Right cardiac atrium (tissue), 5 donors: Measurements from ENCODE around the gene OR1I1. TPM values are rescaled to one million over a fixed set of nuclear protein-coding genes. Genes with fewer than 3 reads are reported as not detected.
"Not testable (repeated sequence)": the region's sequence is repeated elsewhere in the genome, so short reads cannot be mapped to it uniquely, and the experiment has no call there.

Experiments
- ATAC-seq, 2 donors: fragments of 200-7000 bp; cut with Tn5 transposase; one replicate each; pipeline versions ENCODE4 v1.8.0 to v1.9.1; 2020; ENCODE audit warnings: moderate library complexity in 2 of 2, mild to moderate bottlenecking in 1 of 2
- DNase-seq, 3 donors: peaks; one replicate each; pipeline ENCODE4 v3.0.0-alpha.2; 2020
- H3K27ac ChIP-seq: one replicate; pipeline ENCODE4 v1.5.1; 2013; ENCODE audit warnings: mild to moderate bottlenecking, low read length, control low read depth, moderate library complexity
- H3K27me3 ChIP-seq: one replicate; pipeline ENCODE4 v1.6.1; 2013; ENCODE audit not compliant: control insufficient read depth, insufficient read depth
- H3K4me1 ChIP-seq: one replicate; pipeline ENCODE4 v1.6.1; 2013; ENCODE audit warnings: low read length; ENCODE audit not compliant: control insufficient read depth, insufficient read depth
- H3K4me3 ChIP-seq: one replicate; pipeline ENCODE4 v1.5.1; 2013; ENCODE audit warnings: low read length, control low read depth
- H3K9me3 ChIP-seq: one replicate; pipeline ENCODE4 v1.6.1; 2013; ENCODE audit warnings: low read length; ENCODE audit not compliant: control insufficient read depth
- WGBS: extraction: QIAGEN DNeasy Blood & Tissue Kit; methylation state at CpG from one replicate; pipeline ENCODE4 v1.1.7; 2013; 5-methylcytosine and 5-hydroxymethylcytosine counted together
- intact Hi-C, 4 donors: fragments of 100-400 bp; cut with DNase I; formaldehyde crosslinking; loops; one replicate each; pipeline versions ENCODE4 v1.11.0 to v1.14.0; 2022 to 2023
- polyA plus RNA-seq: library from polyadenylated mRNA; stranded (reverse); fragments of 200-250 nt; gene quantifications from one replicate; pipeline ENCODE4 v1.2.3, GENCODE V29; 2013
- total RNA-seq, 4 donors: library from RNA; stranded (reverse); fragmentation: NEBNext Ultra II Directional; extraction: Animal tissue kit (Norgen Biotek cat#: 25700); gene quantifications; one replicate each; pipeline ENCODE4 v1.2.1, GENCODE V29; 2021
- donor health status: healthy with polysubstance abuse.
- donor health status: DM: no; HTN: yes; CAD: no.
- donor health status: DM: no; HTN: no; CAD: no.
- donor health status: DM: no; HTN: yes; CAD: no; lungs with severe emphysema.
- donor health status: DM: yes; HTN: yes; CAD: no.

OR1I1 gene
- total and polyA plus RNA-seq, 5 donors, result not detected

DNA sequence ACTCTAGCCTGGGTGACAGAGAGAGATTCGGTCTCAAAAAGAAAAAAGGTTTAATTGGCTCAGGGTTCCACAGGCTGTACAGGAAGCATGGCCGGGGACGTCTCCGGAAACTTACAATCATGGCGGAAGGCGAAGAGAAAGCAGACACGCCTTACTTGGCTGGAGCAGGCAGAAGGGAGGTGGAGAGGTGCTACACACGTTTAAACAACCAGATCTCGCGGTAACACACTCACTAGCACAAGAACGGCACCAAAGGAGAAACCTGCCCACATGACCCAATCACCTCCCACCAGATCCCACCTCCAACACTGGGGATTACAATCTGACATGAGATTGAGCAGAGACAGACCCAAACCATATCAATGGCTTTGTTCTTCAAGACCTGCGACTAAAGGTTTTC lies 20.0 kb upstream of the OR1I1 start:
- H3K9me3 ChIP-seq, result no peaks in the 10 kb centered on the region
- 81% methylated on average over 12 of the region's 12 CpGs for WGBS
- DNase-seq (no peak), ATAC-seq (no peak)
- no peaks in the 10 kb centered on the region for H3K4me1 ChIP-seq
- H3K27me3 ChIP-seq, result no peaks in the 10 kb centered on the region
- intact Hi-C loops, result no loop called here
- H3K27ac ChIP-seq, result no peak overlapping the region
- no peak overlapping the region for H3K4me3 ChIP-seq

DNA sequence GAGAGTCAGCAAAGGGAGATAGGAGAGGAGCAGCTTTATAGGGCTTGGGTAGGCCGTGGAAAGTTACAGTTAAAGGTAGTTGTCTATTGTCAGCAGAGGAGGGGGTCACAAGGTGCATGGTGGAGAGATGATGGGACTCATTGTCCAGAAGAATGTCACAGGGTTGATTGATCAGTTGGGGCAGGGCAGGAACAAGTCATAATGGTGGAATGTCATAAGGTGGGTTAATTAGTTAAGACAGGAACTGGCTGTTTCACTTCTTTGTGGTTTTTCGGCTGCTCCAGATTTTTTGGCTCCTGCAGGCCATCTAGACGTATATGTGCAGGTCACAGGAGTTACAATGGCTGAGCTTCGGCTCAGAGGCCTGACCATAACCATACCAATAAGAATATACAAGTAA lies 11.6 kb upstream of the OR1I1 start:
- not testable (repeated sequence) for H3K4me1 ChIP-seq, ATAC-seq
- 54% methylated on average over 4 of the region's 4 CpGs for WGBS

GRCh38 chr19:15072930-15073647 lies 8.9 kb upstream of the OR1I1 start:
- Histone ChIP-seq H3K27ac (no peak overlapping the region), H3K4me3 (no peak overlapping the region), H3K4me1 (no peaks in the 10 kb centered on the region), H3K27me3 (no peaks in the 10 kb centered on the region), H3K9me3 (no peaks in the 10 kb centered on the region)
- DNase-seq (no peak), ATAC-seq (no peak)
- intact Hi-C loops, result no loop called here
- 64% methylated on average over 23 of the region's 23 CpGs for whole genome bisulfite sequencing

More for the DNA sequence above, 11.6 kb upstream of the OR1I1 start:
- H3K27me3 ChIP-seq, DNase-seq, intact Hi-C loops, H3K27ac ChIP-seq, H3K9me3 ChIP-seq, H3K4me3 ChIP-seq: not testable (repeated sequence)

- Histone ChIP-seq H3K27me3 (no peaks in the 10 kb centered on the region), H3K9me3 (no peaks in the 10 kb centered on the region), H3K4me1 (no peaks in the 10 kb centered on the region), H3K27ac (no peak overlapping the region), H3K4me3 (no peak overlapping the region)
- DNase-seq (no peak), ATAC-seq (no peak)
- intact Hi-C loops, result no loop called here
- 46% methylated on average over 2 of the region's 2 CpGs for WGBS
These were observed 7.6 kb upstream of the OR1I1 start for GRCh38 chr19:15074371-15074770.

DNA sequence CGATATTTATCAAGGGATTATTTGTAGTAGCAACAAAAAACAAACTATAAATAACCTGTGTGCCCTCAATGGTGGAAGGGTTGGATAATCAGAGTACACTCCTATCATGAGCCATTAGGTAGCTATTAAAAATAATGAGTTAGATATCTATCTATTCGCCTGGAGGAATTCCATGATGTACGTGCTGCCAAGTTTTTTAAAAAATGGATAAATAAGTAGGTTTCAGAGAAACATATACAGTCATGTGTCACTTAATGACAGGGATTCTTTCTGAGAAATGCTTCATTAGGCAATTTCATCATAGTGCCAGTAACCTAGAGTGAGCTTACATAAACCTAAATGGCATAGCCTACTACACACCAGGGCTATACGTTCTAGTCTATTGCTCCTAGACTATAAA lies 6.2 kb upstream of the OR1I1 start:
- H3K27me3 ChIP-seq, result no peaks in the 10 kb centered on the region
- H3K27ac ChIP-seq, result no peak overlapping the region
- no peak for DNase-seq
- H3K9me3 ChIP-seq, result no peaks in the 10 kb centered on the region
- intact Hi-C loops, result no loop called here
- 78% methylated on average over 4 of the region's 4 CpGs for WGBS
- no peak overlapping the region for H3K4me3 ChIP-seq
- ATAC-seq, result no peak
- H3K4me1 ChIP-seq, result no peaks in the 10 kb centered on the region

- 61% methylated on average over 4 of the region's 4 CpGs for WGBS
- H3K27me3 ChIP-seq, ATAC-seq, H3K9me3 ChIP-seq, intact Hi-C loops, H3K4me3 ChIP-seq, H3K4me1 ChIP-seq, H3K27ac ChIP-seq, DNase-seq: not testable (repeated sequence)
These were observed 2.0 kb upstream of the OR1I1 start for GRCh38 chr19:15080002-15080401.

DNA sequence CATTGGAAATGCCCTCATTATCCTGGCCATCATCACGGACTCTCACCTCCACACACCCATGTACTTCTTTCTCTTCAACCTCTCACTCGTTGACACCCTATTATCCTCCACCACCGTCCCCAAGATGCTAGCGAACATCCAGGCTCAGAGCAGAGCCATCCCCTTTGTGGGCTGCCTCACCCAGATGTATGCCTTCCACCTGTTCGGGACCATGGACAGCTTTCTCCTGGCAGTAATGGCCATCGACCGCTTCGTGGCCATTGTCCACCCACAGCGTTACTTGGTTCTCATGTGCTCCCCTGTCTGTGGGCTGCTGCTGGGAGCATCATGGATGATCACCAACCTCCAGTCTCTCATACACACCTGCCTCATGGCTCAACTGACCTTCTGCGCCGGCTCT lies 5.2 kb downstream of the OR1I1 start:
- ATAC-seq, result no peak
- DNase-seq, result no peak
- intact Hi-C loops, result no loop called here
- Histone ChIP-seq H3K27ac (no peak overlapping the region), H3K27me3 (no peaks in the 10 kb centered on the region), H3K4me1 (no peaks in the 10 kb centered on the region), H3K9me3 (no peaks in the 10 kb centered on the region), H3K4me3 (no peak overlapping the region)
- 74% methylated on average over 11 of the region's 11 CpGs for WGBS

DNA sequence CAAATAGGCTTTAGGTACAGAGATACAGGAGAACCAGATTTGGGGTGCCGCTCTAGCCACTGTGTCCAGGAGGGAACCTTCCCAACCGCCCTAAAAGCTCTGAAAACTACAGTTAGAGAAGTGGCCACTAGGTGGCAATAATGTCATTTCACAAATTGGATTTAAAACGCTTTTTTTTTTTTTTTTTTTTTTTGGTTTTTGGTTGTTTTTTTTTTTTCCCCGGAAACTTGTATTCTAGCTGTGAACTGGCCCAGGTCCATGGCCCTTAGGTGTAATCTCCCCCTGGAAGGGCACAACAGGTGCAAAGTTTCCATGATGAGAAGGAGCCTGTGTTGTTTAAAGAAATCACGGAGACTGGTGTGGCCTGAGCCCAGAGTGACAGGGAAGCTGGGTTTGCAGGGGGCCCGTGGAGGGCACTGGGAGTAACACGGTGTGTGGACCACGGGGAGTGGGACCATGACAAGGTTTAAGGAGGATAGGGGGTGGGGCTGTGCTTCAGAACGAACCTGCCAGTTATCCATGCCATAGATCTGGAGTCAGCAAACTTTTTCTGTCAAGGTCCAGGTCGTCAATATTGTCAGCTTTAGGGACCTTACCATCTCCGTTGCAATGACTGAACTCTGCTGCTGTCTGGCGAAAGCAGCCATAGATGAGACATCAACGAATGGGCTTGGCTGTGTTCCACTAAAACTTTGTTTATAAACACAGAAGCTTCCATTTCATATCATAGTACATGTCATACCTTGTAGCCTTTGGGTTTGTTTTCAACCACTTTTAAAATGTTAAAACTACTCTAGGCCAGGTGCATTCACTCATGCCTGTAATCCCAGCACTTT lies 10.1 kb downstream of the OR1I1 start:
- no peak overlapping the region for H3K4me3 ChIP-seq
- peak in 1 of 2 donors; percentile 64 for ATAC-seq
- no peaks in the 10 kb centered on the region for H3K4me1 ChIP-seq
- H3K9me3 ChIP-seq, result no peaks in the 10 kb centered on the region
- DNase-seq, result no peak
- H3K27ac ChIP-seq, result no peak overlapping the region
- intact Hi-C loops, result loop anchor here (1.0 to 10.0 kb wide), 6 partner anchors 55 to 465 kb away; no protein-coding TSS in a partner anchor
- no peaks in the 10 kb centered on the region for H3K27me3 ChIP-seq
- 20% methylated on average over 13 of the region's 13 CpGs for WGBS

DNA sequence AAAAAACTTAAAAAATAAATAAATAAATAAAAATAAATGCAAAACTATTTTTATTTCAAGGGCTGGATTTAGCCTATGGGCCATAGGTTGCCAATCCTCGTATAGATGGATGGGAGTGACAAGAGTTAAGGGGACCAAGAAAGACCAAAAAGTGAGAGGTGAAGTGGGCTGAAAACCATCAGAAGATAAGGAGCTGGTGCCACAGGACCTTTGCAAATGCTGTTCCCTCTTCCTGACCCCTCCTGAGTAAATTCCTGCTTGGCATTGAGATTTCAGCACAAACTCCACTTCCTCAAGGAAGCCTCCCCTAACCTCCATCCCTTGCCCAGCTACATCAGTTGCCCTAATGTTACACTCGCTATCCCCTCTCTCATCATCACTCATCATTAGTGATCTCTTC lies 11.0 kb downstream of the OR1I1 start:
- H3K27me3 ChIP-seq, result no peaks in the 10 kb centered on the region
- no peak overlapping the region for H3K4me3 ChIP-seq
- intact Hi-C loops, result loop anchor here (2.0 to 10.0 kb wide), 5 partner anchors 54 to 464 kb away; no protein-coding TSS in a partner anchor
- DNase-seq, result no peak
- 84% methylated on average over 2 of the region's 2 CpGs for WGBS
- no peaks in the 10 kb centered on the region for H3K4me1 ChIP-seq
- no peaks in the 10 kb centered on the region for H3K9me3 ChIP-seq
- H3K27ac ChIP-seq, result no peak overlapping the region
- ATAC-seq, result no peak

GRCh38 chr19:15096223-15096622 lies 14.2 kb downstream of the OR1I1 start:
- no peak for DNase-seq
- no peak for ATAC-seq
- Histone ChIP-seq H3K4me1 (no peaks in the 10 kb centered on the region), H3K9me3 (no peaks in the 10 kb centered on the region), H3K27ac (no peak overlapping the region), H3K4me3 (no peak overlapping the region), H3K27me3 (no peaks in the 10 kb centered on the region)
- WGBS, result 80% methylated on average over 3 of the region's 3 CpGs
- intact Hi-C loops, result loop anchor here in 1 of 4 donors (10.0 kb wide), 1 partner anchor 459 kb away; no protein-coding TSS in a partner anchor

DNA sequence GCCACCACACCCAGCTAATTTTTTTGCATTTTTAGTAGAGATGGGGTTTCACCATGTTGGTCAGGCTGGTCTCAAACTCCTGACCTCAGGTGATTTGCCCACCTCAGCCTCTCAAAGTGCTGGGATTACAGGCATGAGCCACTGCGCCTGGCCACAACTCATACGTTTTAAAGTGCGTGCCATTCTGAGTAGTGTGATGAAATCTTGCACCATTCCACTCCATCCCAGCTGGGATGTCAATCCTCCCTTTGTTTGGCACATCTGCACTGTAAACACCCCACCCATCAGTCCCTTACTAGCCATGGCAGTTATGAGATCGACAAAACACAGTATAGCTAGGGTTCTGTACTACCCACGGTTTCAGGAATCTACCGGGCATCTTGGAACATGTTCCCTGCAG lies 16.0 kb downstream of the OR1I1 start:
- H3K9me3 ChIP-seq, ATAC-seq, H3K27ac ChIP-seq, H3K4me1 ChIP-seq, H3K4me3 ChIP-seq, H3K27me3 ChIP-seq, DNase-seq: not testable (repeated sequence)
- 83% methylated on average over 6 of the region's 6 CpGs for WGBS
- intact Hi-C loops, result loop anchor here in 1 of 4 donors (10.0 kb wide), 1 partner anchor 457 kb away; no protein-coding TSS in a partner anchor
